GM04503 (cell line): ENCODE measurements around the gene NNAT.

Source experiments
- DNase-seq: peaks from one replicate; pipeline ENCODE4 v3.0.0-alpha.2; 2012; ENCODE audit warnings: low read depth

NNAT gene

GRCh38 chr20:37566590-37567330 is 45.7 kb downstream of the NNAT start:
- no peak for DNase-seq

- no peak for DNase-seq
These were observed 46.2 kb downstream of the NNAT start for GRCh38 chr20:37567331-37567665.

DNA sequence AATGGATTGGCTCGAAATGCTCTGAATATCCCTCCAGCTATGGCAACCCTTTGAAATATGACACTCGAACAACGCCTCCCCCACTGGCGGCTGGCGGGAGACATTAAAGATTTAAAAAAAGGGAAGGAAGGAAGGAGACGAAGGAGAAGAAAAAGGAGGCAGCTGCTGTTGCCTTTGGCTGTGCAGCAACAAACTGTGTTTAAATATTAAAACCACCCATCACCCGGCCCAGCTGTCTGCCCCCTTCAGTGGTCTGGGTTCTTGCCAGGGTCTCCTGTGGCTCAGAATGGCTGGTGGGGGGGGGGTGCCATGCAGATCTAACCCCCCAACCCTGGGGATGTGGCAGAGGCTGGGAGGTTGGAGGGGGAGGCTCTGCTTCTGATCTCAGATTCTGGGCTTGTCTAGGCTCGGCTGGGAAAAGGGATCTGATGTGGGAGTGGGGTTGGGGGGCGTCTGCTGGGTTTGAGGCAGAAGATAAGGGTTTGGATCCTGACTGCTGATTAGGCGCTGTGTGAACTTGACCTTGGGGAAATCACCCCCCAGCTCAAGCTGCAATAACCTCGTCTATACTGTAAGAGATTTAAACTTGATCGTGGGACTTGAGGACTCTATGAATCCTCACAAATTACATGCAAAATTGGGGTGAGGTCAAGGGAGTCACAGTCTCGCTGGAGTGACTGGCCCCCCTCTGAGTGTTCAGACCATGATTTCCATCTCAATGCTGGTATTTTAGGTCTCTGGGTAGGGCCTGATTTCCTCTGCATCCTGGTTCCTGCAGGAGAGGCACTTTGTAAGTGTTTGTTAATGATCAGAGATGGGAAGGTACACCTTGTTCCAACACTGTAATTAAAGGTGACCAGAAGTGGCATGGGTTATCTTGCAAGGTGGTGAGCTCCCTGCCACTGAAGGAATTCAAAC is 46.9 kb downstream of the NNAT start:
- DNase-seq: no peak

DNA sequence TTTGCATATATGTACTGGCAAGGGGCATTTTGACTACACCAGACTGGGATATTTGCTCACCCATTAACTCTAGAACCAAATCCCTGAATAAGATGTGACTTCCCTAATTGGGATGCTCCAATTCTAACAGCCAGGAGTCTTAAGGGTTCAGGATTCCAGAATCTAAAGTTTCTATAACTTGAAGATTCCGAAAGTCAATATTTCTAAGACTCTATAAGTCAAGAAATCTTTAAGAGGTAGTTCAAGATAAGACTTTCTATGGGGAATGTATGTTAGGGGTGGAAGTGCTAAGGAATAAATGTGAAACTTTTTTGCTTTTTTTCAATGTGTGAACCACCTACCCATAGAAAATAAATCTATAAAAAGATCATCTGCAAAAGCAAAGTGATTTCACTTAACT is 49.4 kb downstream of the NNAT start:
- DNase-seq: no peak

- no peak for DNase-seq
These were observed 50.0 kb downstream of the NNAT start for GRCh38 chr20:37571033-37571432.
